ENCODE results near the gene U2AF1L4.

Gene U2AF1L4

GRCh38 chr19:35719402-35720162 lies 25.6 kb downstream of the U2AF1L4 start:
- H3K4me3 ChIP-seq (ENCODE audit: low read length, poor library complexity, severe bottlenecking) = peak overlapping the region; percentile 86

GRCh38 chr19:35718345-35719041 lies 26.7 kb downstream of the U2AF1L4 start:
- Histone ChIP-seq H3K4me3 (ENCODE audit: low read length, poor library complexity, severe bottlenecking) (peak overlapping the region; percentile 86), H3K79me2 (ENCODE audit: insufficient read depth, low read length) (peaks cover 51% of the 10 kb centered on the region), H3K4me2 (ENCODE audit: low read depth, low read length, poor library complexity, severe bottlenecking) (peak overlapping the region; percentile 92), H3K9me2 (replicated peaks; ENCODE audit: low read depth, low read length) (no peaks in the 10 kb centered on the region), H3K9me3 (ENCODE audit: insufficient read depth, low read depth, low read length) (no peaks in the 10 kb centered on the region), H4K20me1 (ENCODE audit: insufficient read depth, low read length, poor library complexity, severe bottlenecking) (peaks cover 27% of the 10 kb centered on the region), H3K36me3 (ENCODE audit: insufficient read depth, low read length) (peaks cover 17% of the 10 kb centered on the region; the same call in 1 of the 2 replicates), H3K27me3 (ENCODE audit: insufficient read depth, low read length, poor library complexity, severe bottlenecking) (no peaks in the 10 kb centered on the region), H3F3A (ENCODE audit: low read depth) (no peaks in the 10 kb centered on the region), H3K4me1 (ENCODE audit: insufficient read depth, low read length, poor library complexity, severe bottlenecking) (peaks cover 27% of the 10 kb centered on the region), H2AFZ (ENCODE audit: low read length) (no peak overlapping the region), H3K9ac (ENCODE audit: low read depth, low read length, poor library complexity, severe bottlenecking) (peak overlapping the region; percentile 85)
- TF ChIP-seq EZH2phosphoT487 (IDR thresholded peaks at IDR 0.05; ENCODE audit: borderline replicate concordance) (no peak), CTCF (conservative IDR thresholded peaks at IDR 0.05; ENCODE audit: low read length) (no peak)

More at GRCh38 chr19:35719402-35720162, 25.6 kb downstream of the U2AF1L4 start:
- Histone ChIP-seq H3K9me2 (replicated peaks; ENCODE audit: low read depth, low read length) (no peaks in the 10 kb centered on the region), H3K36me3 (ENCODE audit: insufficient read depth, low read length) (peaks cover 28% of the 10 kb centered on the region; the same call in 1 of the 2 replicates), H3K9ac (ENCODE audit: low read depth, low read length, poor library complexity, severe bottlenecking) (peak overlapping the region; percentile 85), H3K9me3 (ENCODE audit: insufficient read depth, low read depth, low read length) (no peaks in the 10 kb centered on the region), H3K79me2 (ENCODE audit: insufficient read depth, low read length) (peaks cover 51% of the 10 kb centered on the region), H4K20me1 (ENCODE audit: insufficient read depth, low read length, poor library complexity, severe bottlenecking) (peaks cover 27% of the 10 kb centered on the region), H3F3A (ENCODE audit: low read depth) (no peaks in the 10 kb centered on the region), H3K27me3 (ENCODE audit: insufficient read depth, low read length, poor library complexity, severe bottlenecking) (no peaks in the 10 kb centered on the region), H3K4me1 (ENCODE audit: insufficient read depth, low read length, poor library complexity, severe bottlenecking) (peaks cover 27% of the 10 kb centered on the region), H3K4me2 (ENCODE audit: low read depth, low read length, poor library complexity, severe bottlenecking) (peak overlapping the region; percentile 92), H2AFZ (ENCODE audit: low read length) (no peak overlapping the region)
- TF ChIP-seq EZH2phosphoT487 (IDR thresholded peaks at IDR 0.05; ENCODE audit: borderline replicate concordance) = no peak
- TF ChIP-seq CTCF (conservative IDR thresholded peaks at IDR 0.05; ENCODE audit: low read length) = no peak

GRCh38 chr19:35717665-35718344 lies 27.4 kb downstream of the U2AF1L4 start, which contains the start of gene KMT2B:
TSS of gene KMT2B (plus strand) at chr19:35718003. CDS start at chr19:35718019, 16 bp downstream.
- Histone ChIP-seq H3K4me1 (ENCODE audit: insufficient read depth, low read length, poor library complexity, severe bottlenecking) (peaks cover 27% of the 10 kb centered on the region), H3K79me2 (ENCODE audit: insufficient read depth, low read length) (peaks cover 51% of the 10 kb centered on the region), H3K4me3 (ENCODE audit: low read length, poor library complexity, severe bottlenecking) (peak within 1 kb of the TSS; percentile 86)

More at GRCh38 chr19:35717665-35718344, 27.4 kb downstream of the U2AF1L4 start, which contains the start of gene KMT2B:
- Histone ChIP-seq H3K9me3 (ENCODE audit: insufficient read depth, low read depth, low read length) (no peaks in the 10 kb centered on the region), H3K27me3 (ENCODE audit: insufficient read depth, low read length, poor library complexity, severe bottlenecking) (no peaks in the 10 kb centered on the region), H3K9me2 (replicated peaks; ENCODE audit: low read depth, low read length) (no peaks in the 10 kb centered on the region), H3K36me3 (ENCODE audit: insufficient read depth, low read length) (peaks cover 10% of the 10 kb centered on the region; the same call in 1 of the 2 replicates), H4K20me1 (ENCODE audit: insufficient read depth, low read length, poor library complexity, severe bottlenecking) (peaks cover 24% of the 10 kb centered on the region), H3K4me2 (ENCODE audit: low read depth, low read length, poor library complexity, severe bottlenecking) (peak within 1 kb of the TSS; percentile 92), H3F3A (ENCODE audit: low read depth) (no peaks in the 10 kb centered on the region), H3K9ac (ENCODE audit: low read depth, low read length, poor library complexity, severe bottlenecking) (peak within 1 kb of the TSS; percentile 85), H2AFZ (ENCODE audit: low read length) (peak within 1 kb of the TSS; percentile 89)
- TF ChIP-seq EZH2phosphoT487 (IDR thresholded peaks at IDR 0.05; ENCODE audit: borderline replicate concordance) (no peak), CTCF (conservative IDR thresholded peaks at IDR 0.05; ENCODE audit: low read length) (no peak)

Measured in Loucy (cell line).